CD4-positive, alpha-beta T cell treated with Interferon gamma for 1 hour (primary cell): ENCODE data around the gene ARAP3.
"Not testable (repeated sequence)": the region's sequence is repeated elsewhere in the genome, so short reads cannot be mapped to it uniquely, and the experiment has no call there.

ENCODE experiments used
- DNase-seq: peaks from one replicate; pipeline ENCODE4 v3.0.0-alpha.2; 2020

ARAP3 gene

DNA sequence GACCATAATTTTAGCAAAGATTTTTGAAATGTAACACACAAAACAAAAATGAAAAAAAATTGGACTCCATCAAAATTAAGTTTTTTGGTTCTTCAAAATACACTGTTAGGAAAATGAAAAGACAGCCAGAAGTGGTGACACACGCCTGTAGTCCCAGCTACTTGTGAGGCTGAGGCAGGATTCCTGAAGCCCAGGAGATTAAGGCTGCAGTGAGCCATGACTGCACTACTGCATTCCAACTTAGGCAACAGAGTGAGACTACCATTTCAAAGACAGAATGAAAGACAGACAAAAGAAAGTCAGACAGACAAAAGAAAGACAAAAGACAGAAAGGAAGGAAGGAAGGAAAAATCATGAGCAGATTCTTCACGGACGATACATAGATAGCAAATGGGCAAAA, 70.7 kb downstream of the ARAP3 start:
- DNase-seq: no peak

GRCh38 chr5:141609921-141610320, 72.1 kb downstream of the ARAP3 start:
- not testable (repeated sequence) for DNase-seq

DNA sequence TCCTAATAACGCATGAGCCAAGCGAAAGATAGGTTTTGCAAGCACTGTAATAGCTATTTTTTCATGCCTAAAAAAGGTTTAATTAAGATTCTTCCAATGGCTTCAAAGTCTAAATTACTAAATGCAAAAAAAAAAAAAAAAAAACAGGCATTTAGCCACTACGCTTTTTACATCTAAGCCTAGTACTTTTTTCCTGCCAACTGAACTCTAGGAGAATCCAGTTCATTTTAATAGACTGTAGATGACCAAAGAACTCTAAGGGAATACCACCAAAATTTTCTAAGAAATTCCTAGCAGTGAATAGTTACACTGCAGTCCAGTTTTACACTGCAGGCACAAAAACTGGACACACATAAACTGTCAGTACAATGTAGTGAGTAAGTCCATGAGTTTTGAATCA, 73.0 kb downstream of the ARAP3 start:
- DNase-seq: no peak

DNA sequence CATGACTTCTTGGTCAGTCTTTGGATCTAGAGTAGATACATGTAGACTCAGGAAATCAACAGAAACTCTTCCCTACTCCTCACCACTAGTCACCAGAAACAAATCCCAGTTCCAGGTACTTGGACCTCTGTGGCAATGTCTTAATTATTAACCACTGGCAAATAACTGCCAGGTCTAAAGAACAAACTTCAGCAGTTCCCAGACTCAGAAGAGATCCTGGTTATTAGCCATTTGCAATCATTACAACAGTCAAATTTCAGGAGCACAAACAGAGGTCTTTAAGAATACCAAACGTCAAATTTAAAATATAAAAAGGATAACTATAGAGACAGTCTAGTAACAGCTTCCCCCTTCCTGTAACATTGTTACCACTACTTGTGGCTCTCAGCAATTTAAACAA, 73.5 kb downstream of the ARAP3 start:
- no peak for DNase-seq

GRCh38 chr5:141608046-141608445, 74.0 kb downstream of the ARAP3 start:
- no peak for DNase-seq

GRCh38 chr5:141605523-141606277, 76.3 kb downstream of the ARAP3 start:
- DNase-seq: peak; percentile 80

- peak; percentile 72 for DNase-seq
These were observed 77.9 kb downstream of the ARAP3 start for GRCh38 chr5:141603923-141604717.
